H4 (cell line): Measurements from ENCODE around the gene LYL1. TPM values are rescaled to one million over a fixed set of nuclear protein-coding genes. Genes with fewer than 3 reads are reported as not detected.
A peak's percentile ranks its signal among the peaks of the same experiment; 100 is the strongest.

Experiments used
- DNase-seq: peaks from one replicate; pipeline ENCODE4 v3.0.0-alpha.2; 2015; ENCODE audit warnings: low spot score
- total RNA-seq: library from RNA; depleted of rRNA; stranded (reverse); fragments of >200 nt; shearing (Covaris generic); gene quantifications from 2 replicates; pipeline ENCODE4 v1.2.3, GENCODE V29; 2014

LYL1 gene
- total RNA-seq, 1 experiment from 2014 or later, result not detected

DNA sequence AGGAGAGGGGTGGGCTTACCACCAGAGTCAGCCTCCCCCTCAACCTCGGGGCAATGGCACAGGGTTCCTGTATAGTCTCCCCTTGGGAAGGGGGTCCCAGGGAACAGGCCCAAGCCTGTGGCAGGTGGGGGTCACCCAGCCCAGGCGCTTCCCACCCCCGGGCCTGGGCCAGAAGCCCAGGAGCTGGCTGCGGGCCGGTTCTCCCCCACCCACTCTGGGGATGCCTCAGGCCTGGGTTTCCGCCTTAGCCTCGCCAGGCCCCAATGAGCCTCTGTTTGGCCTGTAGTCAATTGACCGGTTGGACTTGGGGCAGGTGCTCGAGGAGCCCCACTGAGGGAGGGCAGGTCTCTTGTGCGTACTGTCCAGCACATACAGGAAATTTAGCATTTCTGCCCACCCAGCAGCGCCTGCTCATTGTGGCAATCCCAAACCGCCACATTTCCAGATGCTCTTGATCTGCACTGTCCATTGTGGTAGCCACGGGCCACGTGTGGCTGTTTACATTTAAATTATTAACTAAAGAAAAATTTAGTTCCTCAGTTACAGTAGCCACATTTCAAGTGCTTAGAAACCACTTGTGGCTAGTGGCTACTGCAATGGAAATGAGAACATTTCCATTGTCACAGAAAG lies 9.9 kb downstream of the LYL1 start:
- no peak for DNase-seq

DNA sequence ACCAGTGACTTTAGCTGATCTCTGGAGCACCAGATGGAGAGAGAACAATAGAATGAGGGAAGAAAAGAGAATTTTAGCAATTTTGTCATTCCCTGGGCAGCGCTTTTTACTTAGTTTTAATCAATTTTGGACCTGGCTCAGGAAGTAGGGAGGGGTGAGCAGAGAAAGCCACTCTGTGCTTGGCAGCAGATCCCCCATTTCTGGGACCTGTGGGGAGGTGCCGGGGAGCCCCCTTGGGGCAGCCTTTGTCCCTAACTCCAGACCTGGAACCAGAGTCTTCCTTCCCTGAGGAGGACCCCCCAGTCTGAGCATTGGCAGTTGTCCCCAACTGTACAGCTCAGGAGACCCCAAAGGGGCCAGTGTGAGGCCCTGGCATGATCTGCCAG lies 10.5 kb downstream of the LYL1 start:
- no peak for DNase-seq

DNA sequence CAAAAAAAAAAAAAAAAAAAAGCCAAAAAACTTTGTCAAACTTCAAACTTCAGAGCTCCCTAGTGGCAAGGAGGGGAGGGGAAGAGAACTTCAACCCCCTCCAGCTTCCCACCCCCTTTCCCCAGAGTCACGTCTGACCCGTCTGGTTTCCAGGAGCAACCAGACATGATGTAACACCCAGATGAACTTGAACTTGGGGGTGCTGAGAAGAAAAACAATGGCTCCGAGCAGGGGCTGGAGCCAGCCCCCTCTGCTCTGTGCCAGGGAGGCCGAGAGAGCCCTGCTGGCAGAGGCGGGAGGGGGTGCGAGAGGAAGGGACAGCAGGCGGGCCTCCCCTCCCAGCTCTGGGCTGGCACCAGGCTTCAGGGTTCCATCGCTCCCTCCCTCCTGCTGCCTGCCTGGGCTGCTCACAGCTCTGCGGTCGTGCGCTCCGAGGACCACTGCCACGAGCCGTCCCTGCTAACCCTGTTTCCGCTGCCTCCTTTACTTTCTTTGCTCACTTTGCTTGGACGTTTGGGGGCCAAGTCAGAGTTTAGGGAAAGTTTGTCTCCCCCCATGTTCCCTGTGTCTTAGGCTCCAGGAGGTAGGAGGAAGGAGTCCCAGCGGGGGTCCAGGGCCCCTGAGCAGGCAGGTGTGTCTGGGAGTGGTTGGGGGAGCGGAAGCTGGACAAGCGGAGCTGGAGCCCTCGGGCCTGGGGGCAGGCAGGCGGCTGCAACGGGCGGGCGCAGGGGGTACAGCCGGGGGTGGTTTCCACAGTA lies 11.1 kb downstream of the LYL1 start:
- peak; percentile 50 for DNase-seq

DNA sequence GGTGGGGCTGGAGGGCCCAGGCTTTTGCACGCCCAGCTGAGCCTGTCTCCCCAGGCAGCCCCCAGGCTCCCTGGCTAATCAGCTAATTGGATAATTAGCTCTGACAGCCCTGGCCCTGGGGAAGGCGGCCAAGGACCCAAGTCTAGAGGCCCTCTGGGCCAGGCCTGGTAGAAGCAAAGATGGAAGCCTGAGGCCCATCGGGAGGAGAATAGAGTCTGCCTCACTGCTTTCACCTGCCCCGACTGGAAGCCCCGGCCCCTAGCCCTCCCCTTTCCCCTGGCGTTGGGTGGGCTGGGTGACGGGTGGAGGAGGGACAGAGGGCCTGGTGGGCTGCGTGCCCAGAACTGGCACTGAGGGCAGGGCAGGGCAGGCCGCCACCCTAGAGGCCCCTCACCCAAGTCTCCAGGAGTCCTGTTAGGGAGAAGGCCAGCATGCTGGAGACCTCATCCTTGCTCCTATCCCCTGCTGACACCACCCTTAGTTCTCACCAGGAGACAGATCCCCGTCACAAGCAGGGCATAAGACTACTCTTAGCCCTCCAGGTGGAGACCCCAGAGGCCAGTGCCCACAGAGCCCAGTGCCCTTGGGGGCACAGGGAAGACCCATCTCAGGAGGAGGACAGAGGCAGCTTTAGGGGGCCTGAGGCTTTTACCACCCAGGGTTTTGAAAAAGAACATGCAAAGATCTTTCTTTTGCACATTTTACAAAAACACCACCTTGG lies 12.0 kb downstream of the LYL1 start:
- DNase-seq, result no peak

DNA sequence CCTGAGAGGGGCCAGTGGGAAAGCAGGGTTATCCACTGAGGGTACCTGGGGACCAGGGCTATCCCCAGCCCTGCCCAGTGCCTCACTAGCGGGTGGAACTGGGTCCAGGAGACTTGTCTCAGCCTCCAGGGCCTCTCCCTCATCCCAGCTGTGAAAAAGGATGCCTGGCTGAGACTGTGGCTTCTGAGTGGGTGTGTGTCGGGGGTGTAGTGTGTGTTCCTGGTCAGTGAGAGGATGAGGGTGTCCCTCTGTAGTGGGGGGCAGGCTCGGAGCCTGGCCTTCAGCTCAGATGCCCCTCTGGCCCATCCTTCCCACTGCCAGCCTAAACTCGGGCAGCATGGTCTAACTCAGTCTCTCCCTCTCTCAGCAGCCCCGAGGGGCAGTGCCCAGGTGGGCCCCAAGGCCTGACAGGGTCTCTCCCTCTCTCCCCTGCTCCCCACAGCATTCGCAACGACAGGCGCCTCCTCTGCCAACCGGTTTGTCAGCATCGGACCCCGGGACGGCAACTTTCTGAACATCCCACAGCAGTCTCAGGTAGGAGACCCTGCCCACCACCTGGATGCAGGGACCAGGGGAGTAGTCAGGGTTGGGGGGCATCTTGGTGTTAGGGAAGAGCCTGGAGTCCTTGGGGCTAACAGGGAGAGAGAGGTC lies 12.7 kb downstream of the LYL1 start:
- DNase-seq, result no peak

DNA sequence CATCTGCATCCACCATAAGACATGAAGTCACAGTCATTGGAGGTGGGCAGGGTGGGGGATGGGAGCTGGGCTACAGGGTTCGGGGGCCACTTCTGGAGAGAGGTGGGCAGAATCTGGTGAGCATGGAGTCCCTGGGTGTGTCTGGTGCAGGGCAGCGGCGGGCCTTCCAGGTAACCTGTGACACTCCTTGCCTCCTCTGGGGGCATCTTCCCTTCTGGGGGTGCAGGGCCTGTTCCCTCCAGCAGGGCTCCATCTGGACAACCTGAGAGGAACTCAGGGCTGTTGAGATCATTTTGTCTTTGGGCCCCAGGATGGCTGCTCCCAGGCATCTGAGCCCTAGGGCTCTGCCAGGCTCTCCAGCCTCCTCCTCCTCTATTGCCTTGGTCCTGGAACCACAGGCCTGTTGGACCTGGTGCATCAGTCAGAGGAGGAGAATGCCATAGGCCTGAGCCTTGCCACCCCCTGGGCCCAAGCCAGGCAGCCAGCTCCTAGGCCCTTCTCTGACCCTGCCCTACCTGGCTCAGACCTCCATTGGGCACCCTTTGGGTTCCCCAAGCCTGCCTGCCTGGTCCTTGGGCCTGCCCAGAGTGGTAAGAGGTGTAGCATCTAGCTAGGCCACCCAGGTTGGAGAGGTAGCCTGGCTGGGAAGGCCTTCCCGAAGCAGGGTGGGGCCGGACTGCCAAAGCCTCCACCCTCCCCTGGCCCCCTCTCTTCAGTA lies 13.4 kb downstream of the LYL1 start:
- peak; percentile 23 for DNase-seq

DNA sequence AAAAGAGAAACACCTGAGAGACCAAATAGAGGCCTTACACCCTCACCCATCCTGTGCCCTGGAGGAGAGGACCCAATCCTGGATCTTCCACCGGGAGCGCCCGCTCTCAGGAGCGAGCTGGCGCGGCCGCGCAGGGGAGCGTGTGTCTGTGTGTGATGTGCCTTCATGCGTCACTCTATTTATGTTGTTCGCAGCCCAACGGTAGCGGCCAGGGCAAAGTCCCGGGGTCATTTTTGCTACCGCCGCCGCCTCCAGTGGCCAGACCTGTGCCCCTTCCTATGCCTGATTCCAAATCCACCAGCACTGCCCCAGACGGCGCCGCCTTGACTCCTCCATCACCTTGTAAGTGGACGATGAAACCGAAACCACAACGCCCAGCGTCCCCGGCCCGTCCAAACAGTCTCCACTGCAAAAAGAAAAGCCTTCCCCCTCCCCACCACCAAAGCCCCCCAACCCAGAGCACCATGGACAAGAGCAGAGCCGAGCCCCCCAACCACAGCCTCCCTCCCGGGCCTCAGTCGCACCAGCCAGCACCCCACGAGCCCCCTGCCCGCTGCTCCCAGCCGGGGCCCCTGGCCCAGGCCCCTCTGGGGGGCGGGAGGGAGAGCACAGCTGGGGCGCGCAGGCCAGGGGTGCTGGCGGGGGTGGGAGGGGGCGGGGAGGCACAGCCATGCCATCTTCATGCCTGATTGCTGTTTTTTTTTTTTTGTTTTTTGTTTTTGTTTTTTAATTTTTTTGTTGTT lies 14.7 kb downstream of the LYL1 start:
- no peak for DNase-seq

DNA sequence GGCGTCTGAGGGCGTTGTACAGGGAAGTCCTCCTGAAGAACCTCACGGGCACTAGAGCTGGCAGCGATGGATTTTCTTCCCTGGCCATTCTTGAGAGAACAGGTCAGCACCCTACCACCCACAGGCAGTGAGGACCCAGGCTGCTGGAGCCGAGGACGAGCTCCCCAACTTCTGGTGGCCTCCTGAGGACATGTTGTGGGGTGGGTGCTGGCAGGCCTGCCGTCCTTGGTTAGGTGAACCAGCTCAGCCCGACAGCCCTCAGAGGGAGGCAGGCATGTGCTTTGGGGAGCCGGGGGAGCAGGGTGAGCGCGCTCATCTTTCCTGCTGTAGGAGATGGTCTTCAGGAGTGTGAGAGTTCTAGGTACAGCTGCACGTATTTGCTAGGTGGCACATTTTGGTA lies 15.4 kb downstream of the LYL1 start:
- DNase-seq, result no peak

DNA sequence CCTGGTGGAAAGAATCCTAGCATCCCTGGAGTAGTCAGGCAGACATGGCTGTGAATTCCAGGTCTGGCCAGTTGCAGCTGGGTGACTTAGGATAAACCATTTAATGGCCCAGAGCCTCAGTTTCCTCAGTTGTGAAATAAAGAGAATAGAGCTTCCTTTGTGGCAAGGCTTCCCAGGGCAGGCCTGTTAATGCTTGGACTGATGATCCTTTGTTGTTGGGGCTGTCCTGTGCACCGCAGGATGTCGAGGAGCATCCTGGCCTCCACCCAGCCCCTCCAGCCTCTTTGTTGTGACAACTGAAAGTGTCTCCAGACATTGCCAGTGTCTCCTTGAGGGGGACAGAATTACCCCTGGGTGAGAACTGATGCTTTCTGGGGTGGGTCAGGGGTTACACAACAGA lies 16.3 kb downstream of the LYL1 start:
- no peak for DNase-seq

DNA sequence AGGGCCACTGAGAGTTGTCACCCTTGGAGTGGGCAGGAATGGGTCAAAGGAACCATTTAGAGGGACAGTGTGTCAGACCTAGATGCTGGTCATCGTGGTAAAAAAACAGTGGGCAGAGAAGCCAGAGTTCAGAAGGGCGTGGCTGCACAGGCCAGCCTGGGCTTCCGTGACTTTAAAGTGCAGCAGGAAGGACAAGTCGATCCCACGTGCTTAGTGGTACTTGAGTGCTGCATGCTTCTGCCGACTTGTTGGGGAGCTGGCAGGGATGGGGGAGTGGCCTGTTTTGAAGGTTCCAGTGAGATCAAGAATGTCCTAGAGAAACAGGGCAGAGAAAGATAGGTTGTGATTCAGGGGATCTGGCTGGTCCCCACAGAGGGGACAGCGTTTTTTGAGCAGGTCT lies 17.0 kb downstream of the LYL1 start:
- DNase-seq, result no peak

DNA sequence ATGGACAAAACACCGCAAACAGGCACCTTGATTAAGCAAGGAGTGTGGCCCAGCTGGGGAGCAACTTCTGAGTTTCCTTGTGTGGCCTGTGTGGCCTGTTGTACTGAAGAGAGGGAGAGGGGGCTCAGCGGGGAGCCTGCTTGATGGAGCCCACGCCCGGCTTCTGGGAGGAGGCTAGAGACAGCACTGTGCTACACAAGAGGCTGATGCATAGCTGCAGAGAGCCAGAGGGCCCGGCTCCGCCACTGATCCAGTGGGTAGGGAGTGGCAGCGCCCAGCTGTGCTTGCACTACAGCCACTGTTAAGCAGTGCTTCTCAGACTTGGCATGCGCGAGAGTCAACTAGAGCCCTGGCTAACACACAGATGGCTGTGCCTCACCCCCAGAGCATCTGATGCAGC lies 19.0 kb downstream of the LYL1 start:
- DNase-seq, result no peak

DNA sequence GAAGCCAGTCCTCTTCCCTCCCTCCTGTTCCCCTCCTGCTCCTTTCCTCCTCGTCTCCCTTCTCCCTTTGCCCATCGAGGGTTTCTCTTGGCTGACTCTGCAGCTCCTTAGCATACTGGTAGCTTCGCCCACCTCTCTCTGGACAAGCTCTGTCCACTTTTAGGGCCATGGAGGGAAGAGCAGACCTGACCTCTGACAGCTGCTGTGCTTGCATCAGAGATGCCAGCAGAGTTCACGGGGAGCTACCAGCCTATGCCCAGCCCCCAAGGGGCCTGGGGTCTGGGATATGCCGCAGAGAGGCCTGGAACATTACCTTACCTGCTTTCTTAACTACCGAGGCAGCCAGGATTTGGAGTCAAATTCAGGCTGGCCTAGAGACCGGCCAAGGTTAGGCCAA lies 19.7 kb downstream of the LYL1 start:
- DNase-seq, result no peak

DNA sequence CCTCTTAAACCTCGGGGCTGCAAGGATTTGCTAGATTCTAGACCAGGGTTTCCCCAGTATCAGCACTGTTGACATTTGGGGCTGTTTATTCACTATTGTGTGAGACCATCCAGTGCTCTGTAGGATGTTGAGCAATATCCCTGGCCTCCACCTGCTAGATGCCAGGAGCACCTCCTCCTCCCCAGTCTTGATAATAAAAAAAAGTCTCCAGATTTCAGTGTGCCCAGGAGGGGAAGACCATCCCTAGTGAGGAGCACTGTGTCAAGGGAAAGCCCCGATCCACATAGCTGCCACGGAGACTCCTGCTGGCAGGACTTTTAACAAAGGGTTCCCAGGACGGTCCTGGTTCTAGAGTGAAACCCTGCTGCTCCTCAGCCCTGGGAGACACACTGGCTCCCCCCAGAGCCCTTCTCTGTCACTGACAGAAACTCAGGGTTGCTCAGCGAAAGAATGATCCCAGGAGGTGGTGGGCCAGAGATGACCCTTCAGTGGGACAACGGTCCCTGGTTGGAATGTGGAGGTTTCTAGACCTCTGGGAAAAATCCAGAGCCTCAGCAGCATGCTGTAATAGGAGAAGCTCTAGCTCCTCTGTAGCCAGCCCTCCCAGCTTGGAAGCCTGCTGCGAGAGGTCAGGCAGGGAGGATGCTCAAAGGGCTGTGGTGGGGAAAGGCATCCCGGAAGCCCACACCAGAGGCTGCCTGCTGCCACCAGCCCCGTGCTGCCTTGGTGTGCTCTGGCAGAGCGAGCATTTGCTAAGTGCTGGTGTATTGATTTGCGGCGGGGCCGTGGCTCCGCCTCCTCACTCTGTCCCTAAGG lies 20.3 kb downstream of the LYL1 start:
- DNase-seq, result no peak

DNA sequence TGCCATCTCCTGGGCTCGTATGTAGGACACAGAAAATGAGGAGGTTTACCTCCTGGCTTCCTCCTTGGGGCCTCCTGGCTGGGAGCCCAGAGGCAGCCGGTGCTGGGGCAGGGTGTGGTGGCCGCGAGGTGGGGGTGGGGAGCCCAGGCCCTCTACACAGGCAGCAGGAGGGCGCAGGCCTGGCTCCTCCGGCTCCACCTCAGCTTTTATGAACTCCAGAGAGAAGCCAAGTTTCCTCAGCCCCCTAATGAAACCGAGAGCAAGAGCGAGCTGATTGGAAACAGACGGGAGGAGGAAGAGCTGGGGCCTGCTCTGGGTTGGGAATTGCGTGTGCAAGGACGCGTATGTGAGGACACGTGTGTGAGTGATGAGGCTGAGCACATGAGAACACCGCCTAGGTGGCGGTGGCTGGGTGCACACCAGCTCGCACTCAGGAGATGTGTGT lies 23.1 kb downstream of the LYL1 start:
- DNase-seq, result peak; percentile 46

DNA sequence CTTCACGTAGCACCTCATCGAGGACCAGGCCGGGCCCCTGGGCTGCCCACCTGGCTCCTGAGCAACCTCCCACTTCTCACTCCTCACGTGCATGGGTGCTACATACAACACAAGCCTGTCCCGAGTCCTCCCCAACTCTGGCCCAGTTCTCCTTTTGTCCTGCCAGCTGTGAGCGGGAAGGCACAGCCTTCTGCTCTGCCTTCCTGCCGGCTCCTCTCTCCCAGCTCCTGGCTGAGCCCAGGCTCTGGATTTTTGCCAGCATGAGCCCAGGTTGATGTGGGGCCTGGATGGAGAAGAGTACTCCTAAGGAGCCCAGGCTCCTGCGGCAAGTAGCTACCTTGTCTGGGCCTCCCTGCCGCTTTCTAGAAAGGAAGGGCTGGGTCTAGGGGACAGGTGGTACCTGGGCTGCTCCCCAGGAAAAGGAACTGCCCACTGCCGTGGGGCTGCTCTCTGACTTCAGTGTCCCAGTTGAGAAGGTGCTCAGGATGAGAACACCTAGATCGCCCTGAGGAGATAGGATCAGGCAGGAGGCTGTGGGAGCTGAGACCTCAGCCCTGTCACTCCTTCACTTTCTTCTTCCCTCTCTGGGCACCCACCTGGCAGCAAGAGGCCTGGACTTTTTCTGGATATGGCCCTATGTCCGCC lies 23.6 kb downstream of the LYL1 start:
- no peak for DNase-seq

DNA sequence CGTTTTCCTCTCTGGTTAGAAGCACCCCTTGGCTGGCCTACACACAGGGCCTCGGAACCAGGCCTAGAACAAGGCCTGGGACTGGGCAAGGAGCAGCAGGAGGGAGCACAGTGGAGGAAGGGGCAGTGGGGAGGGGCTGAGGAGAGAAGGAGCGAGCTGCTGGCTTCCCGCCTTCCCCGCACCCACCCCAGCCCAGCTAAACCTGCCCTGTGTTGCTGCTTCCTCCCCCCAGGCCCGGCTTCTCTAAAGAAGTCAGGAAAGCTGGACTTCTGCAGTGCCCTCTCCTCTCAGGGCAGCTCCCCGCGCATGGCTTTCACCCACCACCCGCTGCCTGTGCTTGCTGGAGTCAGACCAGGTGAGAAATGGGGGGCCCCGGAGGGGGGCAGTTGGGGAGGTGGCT lies 24.3 kb downstream of the LYL1 start:
- DNase-seq, result no peak

DNA sequence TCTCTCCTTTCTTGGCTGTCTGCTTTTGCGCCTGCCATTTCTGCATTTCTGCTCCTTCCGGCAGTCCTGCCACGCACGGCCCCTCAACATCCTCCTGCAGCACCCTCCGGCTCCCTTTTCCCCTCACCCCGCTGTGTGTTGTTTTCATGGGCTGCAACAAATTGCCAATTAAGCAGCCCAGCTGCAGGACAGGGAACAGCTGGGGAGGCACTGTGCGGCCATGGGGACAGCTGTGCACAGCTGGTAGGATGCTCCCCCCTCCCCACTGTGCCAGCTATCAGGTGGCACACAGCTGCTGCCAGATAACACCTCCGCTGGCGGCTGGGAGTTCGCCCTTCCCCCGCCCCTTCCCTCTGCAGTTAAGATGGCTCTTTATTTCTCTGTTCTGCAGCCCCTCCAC lies 25.4 kb downstream of the LYL1 start:
- DNase-seq, result no peak

DNA sequence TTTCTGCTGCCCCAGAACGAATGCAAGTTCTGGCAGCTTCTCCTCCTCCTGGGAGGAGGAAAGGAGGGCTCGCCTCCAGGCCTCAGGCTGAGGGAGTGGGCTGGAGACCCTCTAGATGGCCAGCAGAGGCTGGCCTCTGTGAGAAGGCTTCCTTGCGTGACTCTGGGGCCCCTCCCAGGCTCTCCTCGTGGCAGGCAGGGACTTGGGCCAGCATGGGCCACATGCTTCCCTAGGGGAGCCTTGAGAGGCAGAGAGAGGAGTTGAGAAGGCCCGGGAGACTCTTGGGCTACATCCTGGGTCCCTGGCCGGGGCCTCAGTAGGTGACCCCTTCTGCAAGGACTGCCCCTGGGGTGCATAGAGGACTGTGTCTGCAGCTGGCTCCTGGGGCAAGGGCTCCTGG lies 25.9 kb downstream of the LYL1 start:
- DNase-seq, result no peak

DNA sequence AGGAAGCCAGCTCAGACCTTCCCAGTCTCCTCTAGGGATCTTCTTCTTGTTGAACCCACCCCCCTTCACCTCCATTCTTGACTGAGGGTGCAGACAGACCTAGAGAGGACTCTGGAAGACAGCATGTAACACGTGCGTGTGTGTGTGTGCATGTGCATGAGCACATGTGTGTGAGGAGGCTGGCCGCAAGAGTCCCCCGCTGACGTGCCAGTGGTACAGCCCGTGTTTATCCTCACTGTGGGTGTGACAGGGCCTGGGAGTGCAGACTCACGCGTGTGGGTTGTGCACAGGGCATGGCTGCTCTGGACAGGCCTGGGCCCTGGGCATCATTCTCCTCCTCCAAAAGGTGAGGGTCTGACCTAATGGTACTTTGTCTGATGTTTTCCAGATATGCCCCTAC lies 26.3 kb downstream of the LYL1 start:
- no peak for DNase-seq

DNA sequence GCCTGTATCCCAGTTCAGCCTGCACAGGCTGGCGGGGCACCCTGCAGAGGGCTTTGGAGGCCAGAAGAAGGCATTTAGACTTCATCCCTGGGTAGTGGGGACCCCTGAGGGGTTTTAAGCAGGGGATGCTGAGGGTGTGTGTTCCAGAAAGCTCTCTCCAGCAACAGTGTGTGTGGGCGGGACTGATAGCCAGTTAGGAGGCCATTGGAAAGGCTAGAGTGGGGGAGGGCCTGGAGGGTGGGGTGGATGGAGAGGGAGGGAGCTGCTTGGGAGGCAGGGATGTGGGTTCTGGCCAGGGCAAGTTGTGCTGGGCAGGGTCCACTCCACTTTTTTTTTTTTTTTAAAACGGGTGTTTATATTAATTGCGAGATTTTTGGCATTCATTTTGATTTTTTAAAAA lies 28.3 kb downstream of the LYL1 start:
- no peak for DNase-seq
